ENCODE results near the gene RNF168.

- TF ChIP-seq E2F1 (CRISPR knock-in tag; IDR thresholded peaks at IDR 0.05) = no peak
- TF ChIP-seq, protein P1, sequence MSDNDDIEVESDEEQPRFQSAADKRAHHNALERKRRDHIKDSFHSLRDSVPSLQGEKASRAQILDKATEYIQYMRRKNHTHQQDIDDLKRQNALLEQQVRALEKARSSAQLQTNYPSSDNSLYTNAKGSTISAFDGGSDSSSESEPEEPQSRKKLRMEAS (CRISPR knock-in tag; IDR thresholded peaks at IDR 0.05) = no peak
- TF ChIP-seq ZNF121 (CRISPR knock-in tag; IDR thresholded peaks at IDR 0.05) = no peak
- no peak for TF ChIP-seq CTCF (IDR thresholded peaks at IDR 0.05)
- TF ChIP-seq IRF2 (CRISPR knock-in tag; IDR thresholded peaks at IDR 0.05; ENCODE audit: borderline replicate concordance, low read depth) = no peak
- no peak for TF ChIP-seq PRDM15 (CRISPR knock-in tag; IDR thresholded peaks at IDR 0.05)
Measured at GRCh38 chr3:196440041-196440537, 63.5 kb downstream of the RNF168 start.
